Measurements from ENCODE around the gene DHRSX. TPM values are rescaled to one million over a fixed set of nuclear protein-coding genes. Genes with fewer than 3 reads are reported as not detected.
A peak's percentile ranks its signal among the peaks of the same experiment; 100 is the strongest.

DHRSX gene
- total and polyA plus RNA-seq, 2 donors (not counting 1 experiment from before 2014, with no cell fraction given) = 18.8 to 39.0 TPM

GRCh38 chrX:2321411-2321810 lies 179.4 kb downstream of the DHRSX start:
- Histone ChIP-seq H3K4me2 (replicated peaks; ENCODE audit: low read depth, low read length, poor library complexity, severe bottlenecking) (peak overlapping the region; percentile 44), H3K9me3 (ENCODE audit: control extremely low read depth in 1 of 3, control insufficient read depth in 2 of 3, insufficient read depth in 1 of 3, low read length in 2 of 3) (peaks cover 0 to 28% (median 10%) of the 10 kb centered on the region in 3 donors), H3K79me2 (ENCODE audit: control insufficient read depth, insufficient read depth, low read length) (peaks cover 8% of the 10 kb centered on the region), H3K27ac (ENCODE audit: low read length in 2 of 2) (peak overlapping the region in 1 of 2 donors; percentile 57), H2AFZ (ENCODE audit: insufficient read depth, low read depth, low read length, poor library complexity, severe bottlenecking) (no peak overlapping the region), H3K36me3 (replicated peaks in 1 of 2; ENCODE audit: control extremely low read depth in 1 of 2, control insufficient read depth in 1 of 2, extremely low read depth in 1 of 2, insufficient read depth in 2 of 2, low read length in 1 of 2) (no peaks in the 10 kb centered on the region), H3K9ac (ENCODE audit: low read length) (no peak overlapping the region), H3K27me3 (replicated peaks in 1 of 4; ENCODE audit: control extremely low read depth in 1 of 4, control insufficient read depth in 3 of 4, insufficient read depth in 4 of 4, low read length in 3 of 4) (no peaks in the 10 kb centered on the region), H3K4me3 (ENCODE audit: control extremely low read depth in 1 of 5, extremely low read depth in 1 of 5, insufficient read depth in 1 of 5, low read depth in 2 of 5, low read length in 4 of 5) (no peak overlapping the region), H3K4me1 (ENCODE audit: control insufficient read depth in 2 of 2, insufficient read depth in 2 of 2, low read length in 2 of 2) (peaks cover 26 to 44% of the 10 kb centered on the region in 2 donors), H4K20me1 (ENCODE audit: control insufficient read depth, insufficient read depth, low read length, poor library complexity, severe bottlenecking) (no peaks in the 10 kb centered on the region)
- peaks cover 53% of the 10 kb centered on the region for H3K4me1 Mint-ChIP-seq
- H3K4me3 Mint-ChIP-seq = peak overlapping the region; percentile 32
- intact Hi-C loops (cut with micrococcal nuclease) = no loop called here
- WGBS (ENCODE audit: insufficient coverage) = 100% methylated on average over 2 of the region's 9 CpGs
- DNase-seq (peak; percentile 55), ATAC-seq (ENCODE audit: low read depth) (peak; percentile 64)
- H3K27ac Mint-ChIP-seq = peak overlapping the region; percentile 89
- POLR2A ChIA-PET = no interaction called here
- TF ChIP-seq CTCF (IDR thresholded peaks at IDR 0.05) (no peak), EZH2 (IDR thresholded peaks at IDR 0.05; ENCODE audit: borderline replicate concordance, insufficient read depth, low read depth, low read length, poor library complexity, severe bottlenecking) (no peak)
- CTCF ChIA-PET = no interaction called here
- H3K9me3 Mint-ChIP-seq (ENCODE audit: insufficient read depth) = peaks cover 4% of the 10 kb centered on the region
- no peaks in the 10 kb centered on the region for H3K27me3 Mint-ChIP-seq

GRCh38 chrX:2320580-2321327 lies 180.0 kb downstream of the DHRSX start:
- Histone ChIP-seq H4K20me1 (ENCODE audit: control insufficient read depth, insufficient read depth, low read length, poor library complexity, severe bottlenecking) (no peaks in the 10 kb centered on the region), H3K9me3 (ENCODE audit: control extremely low read depth in 1 of 3, control insufficient read depth in 2 of 3, insufficient read depth in 1 of 3, low read length in 2 of 3) (peaks cover 0 to 27% (median 8%) of the 10 kb centered on the region in 3 donors), H3K4me1 (ENCODE audit: control insufficient read depth in 2 of 2, insufficient read depth in 2 of 2, low read length in 2 of 2) (peaks cover 25 to 44% of the 10 kb centered on the region in 2 donors), H3K27me3 (replicated peaks in 1 of 4; ENCODE audit: control extremely low read depth in 1 of 4, control insufficient read depth in 3 of 4, insufficient read depth in 4 of 4, low read length in 3 of 4) (no peaks in the 10 kb centered on the region), H2AFZ (ENCODE audit: insufficient read depth, low read depth, low read length, poor library complexity, severe bottlenecking) (no peak overlapping the region), H3K27ac (ENCODE audit: low read length in 2 of 2) (peak overlapping the region in 1 of 2 donors; percentile 57), H3K36me3 (replicated peaks in 1 of 2; ENCODE audit: control extremely low read depth in 1 of 2, control insufficient read depth in 1 of 2, extremely low read depth in 1 of 2, insufficient read depth in 2 of 2, low read length in 1 of 2) (no peaks in the 10 kb centered on the region), H3K79me2 (ENCODE audit: control insufficient read depth, insufficient read depth, low read length) (peaks cover 8% of the 10 kb centered on the region), H3K4me3 (ENCODE audit: control extremely low read depth in 1 of 5, extremely low read depth in 1 of 5, insufficient read depth in 1 of 5, low read depth in 2 of 5, low read length in 4 of 5) (no peak overlapping the region), H3K9ac (ENCODE audit: low read length) (no peak overlapping the region), H3K4me2 (replicated peaks; ENCODE audit: low read depth, low read length, poor library complexity, severe bottlenecking) (peak overlapping the region; percentile 44)
- no peaks in the 10 kb centered on the region for H3K27me3 Mint-ChIP-seq
- H3K9me3 Mint-ChIP-seq (ENCODE audit: insufficient read depth) = peaks cover 3% of the 10 kb centered on the region
- TF ChIP-seq CTCF (IDR thresholded peaks at IDR 0.05) (no peak), EZH2 (IDR thresholded peaks at IDR 0.05; ENCODE audit: borderline replicate concordance, insufficient read depth, low read depth, low read length, poor library complexity, severe bottlenecking) (no peak)
- peaks cover 52% of the 10 kb centered on the region for H3K4me1 Mint-ChIP-seq
- CTCF ChIA-PET = no interaction called here
- intact Hi-C loops (cut with micrococcal nuclease) = no loop called here
- POLR2A ChIA-PET = no interaction called here
- H3K4me3 Mint-ChIP-seq = peak overlapping the region; percentile 34
- 78% methylated on average over 18 of the region's 20 CpGs for WGBS (ENCODE audit: insufficient coverage)
- ATAC-seq (ENCODE audit: low read depth) (peak; percentile 51), DNase-seq (peak; percentile 41)
- peak overlapping the region; percentile 89 for H3K27ac Mint-ChIP-seq
